MM.1S (cell line): Measurements from ENCODE around the gene LCN10.

Experiments
- DNase-seq: peaks from one replicate; pipeline ENCODE4 v3.0.0-alpha.2; 2015
- H2AFZ ChIP-seq: fragments of 300-600 bp; sonication (generic); 2 replicates; pipeline ENCODE4 v1.6.0; 2016; ENCODE audit warnings: antibody characterized with exemption, low read length
- H3F3A ChIP-seq: fragments of 300-600 bp; sonication (generic); 2 replicates; pipeline ENCODE4 v1.6.1; 2016; ENCODE audit warnings: mild to moderate bottlenecking, antibody characterized with exemption, low read length, moderate library complexity, mixed read lengths; ENCODE audit not compliant: insufficient read depth
- H3K27ac ChIP-seq: fragments of 300-600 bp; sonication (generic); 2 replicates; pipeline ENCODE4 v1.5.1; 2016; ENCODE audit warnings: mild to moderate bottlenecking, low read length
- H3K27me3 ChIP-seq: fragments of 300-600 bp; sonication (generic); replicated peaks from 2 replicates; pipeline ENCODE4 v1.6.0; 2016; ENCODE audit warnings: low read length; ENCODE audit not compliant: insufficient read depth
- H3K36me3 ChIP-seq: fragments of 300-600 bp; sonication (generic); replicated peaks from 2 replicates; pipeline ENCODE4 v1.6.1; 2016; ENCODE audit warnings: mild to moderate bottlenecking, low read length, mixed read lengths; ENCODE audit not compliant: insufficient read depth
- H3K4me1 ChIP-seq: fragments of 300-600 bp; sonication (generic); 2 replicates; pipeline ENCODE4 v1.6.1; 2016; ENCODE audit warnings: low read length, mixed read lengths
- H3K4me2 ChIP-seq: fragments of 300-600 bp; sonication (generic); 2 replicates; pipeline ENCODE4 v1.6.0; 2016; ENCODE audit warnings: low read depth, low read length
- H3K4me3 ChIP-seq: fragments of 300-600 bp; sonication (generic); 2 replicates; pipeline ENCODE4 v1.5.1; 2016; ENCODE audit warnings: low read length, mixed read lengths
- H3K79me2 ChIP-seq: fragments of 300-600 bp; sonication (generic); 2 replicates; pipeline ENCODE4 v1.6.1; 2016; ENCODE audit warnings: mixed run types, low read length, mixed read lengths
- H3K9ac ChIP-seq: fragments of 300-600 bp; sonication (generic); 2 replicates; pipeline ENCODE4 v1.6.1; 2016; ENCODE audit warnings: low read length, mixed read lengths
- H3K9me2 ChIP-seq: fragments of 300-600 bp; sonication (generic); replicated peaks from 2 replicates; pipeline ENCODE4 v1.6.1; 2016; ENCODE audit warnings: mild to moderate bottlenecking, low read length, mixed read lengths; ENCODE audit not compliant: insufficient read depth
- H3K9me3 ChIP-seq: fragments of 300-600 bp; sonication (generic); replicated peaks from 2 replicates; pipeline ENCODE4 v1.6.1; 2016; ENCODE audit warnings: mild to moderate bottlenecking, low read length, mixed read lengths; ENCODE audit not compliant: insufficient read depth
- H4K20me1 ChIP-seq: fragments of 300-600 bp; sonication (generic); 2 replicates; pipeline ENCODE4 v1.6.1; 2016; ENCODE audit warnings: mild to moderate bottlenecking, low read length, moderate library complexity, mixed read lengths; ENCODE audit not compliant: insufficient read depth
- CTCF ChIP-seq: fragments of 300-600 bp; sonication (generic); IDR thresholded peaks from 2 replicates; pipeline ENCODE4 v1.5.1; 2016; ENCODE audit warnings: antibody characterized with exemption, low read length, mixed read lengths
- EZH2 ChIP-seq: fragments of 300-600 bp; sonication (generic); optimal IDR thresholded peaks from 2 replicates; pipeline ENCODE3; 2017; ENCODE audit warnings: low read depth, mild to moderate bottlenecking, antibody characterized with exemption, low read length, mixed read lengths
- EZH2phosphoT487 ChIP-seq: fragments of 300-600 bp; sonication (generic); IDR thresholded peaks from 2 replicates; pipeline ENCODE4 v1.6.1; 2018; ENCODE audit warnings: antibody characterized with exemption, low read length

LCN10 gene

GRCh38 chr9:136722093-136722968 is 20.4 kb downstream of the LCN10 start:
- peaks cover 14% of the 10 kb centered on the region for H3K27me3 ChIP-seq
- no peak overlapping the region for H3K9ac ChIP-seq
- no peak overlapping the region for H3K4me3 ChIP-seq
- TF ChIP-seq EZH2 (no peak), EZH2phosphoT487 (no peak), CTCF (no peak)
- H4K20me1 ChIP-seq: peaks cover 43% of the 10 kb centered on the region
- no peaks in the 10 kb centered on the region for H3K9me2 ChIP-seq
- H3F3A ChIP-seq: peaks cover 36% of the 10 kb centered on the region
- no peak overlapping the region for H2AFZ ChIP-seq
- peaks cover 21% of the 10 kb centered on the region for H3K79me2 ChIP-seq
- peaks cover 12% of the 10 kb centered on the region for H3K4me1 ChIP-seq
- no peaks in the 10 kb centered on the region for H3K9me3 ChIP-seq
- no peak for DNase-seq
- no peak overlapping the region for H3K27ac ChIP-seq
- peaks cover 12% of the 10 kb centered on the region for H3K36me3 ChIP-seq
- H3K4me2 ChIP-seq: no peak overlapping the region

- Histone ChIP-seq H3K4me2 (no peak overlapping the region), H3K36me3 (peaks cover 8% of the 10 kb centered on the region), H3K27ac (no peak overlapping the region), H3F3A (peaks cover 31% of the 10 kb centered on the region), H3K27me3 (peaks cover 20% of the 10 kb centered on the region), H3K4me3 (no peak overlapping the region), H3K4me1 (peaks cover 8% of the 10 kb centered on the region), H3K9ac (no peak overlapping the region), H3K9me2 (no peaks in the 10 kb centered on the region), H3K79me2 (peaks cover 13% of the 10 kb centered on the region), H3K9me3 (no peaks in the 10 kb centered on the region), H4K20me1 (peaks cover 39% of the 10 kb centered on the region), H2AFZ (no peak overlapping the region)
- TF ChIP-seq EZH2phosphoT487: no peak
- no peak for TF ChIP-seq EZH2
- TF ChIP-seq CTCF: no peak
- DNase-seq: no peak
Observed at GRCh38 chr9:136721339-136722092, 21.2 kb downstream of the LCN10 start.

- DNase-seq: no peak
- Histone ChIP-seq H3K4me3 (no peak overlapping the region), H3K9ac (no peak overlapping the region), H3K4me2 (no peak overlapping the region), H3K36me3 (peaks cover 2% of the 10 kb centered on the region), H4K20me1 (peaks cover 33% of the 10 kb centered on the region), H2AFZ (no peak overlapping the region), H3F3A (peaks cover 26% of the 10 kb centered on the region), H3K4me1 (peaks cover 3% of the 10 kb centered on the region; the same call in 1 of the 2 replicates), H3K79me2 (peaks cover 7% of the 10 kb centered on the region), H3K9me3 (no peaks in the 10 kb centered on the region), H3K27ac (no peak overlapping the region), H3K9me2 (no peaks in the 10 kb centered on the region), H3K27me3 (peaks cover 26% of the 10 kb centered on the region)
- TF ChIP-seq CTCF (no peak), EZH2phosphoT487 (no peak)
Observed at GRCh38 chr9:136720898-136721338, 21.8 kb downstream of the LCN10 start.
